Hepatocyte (in vitro differentiated cells): ENCODE measurements around the gene TEX13C. TPM values are rescaled to one million over a fixed set of nuclear protein-coding genes. Genes with fewer than 3 reads are reported as not detected.

Experiments
- DNase-seq: peaks from one replicate; pipeline ENCODE4 v3.0.0-alpha.2; 2016; ENCODE audit warnings: low spot score
- H2AFZ ChIP-seq: fragments of 200-600 bp; sonication (generic); 2 replicates; pipeline ENCODE4 v1.6.0; 2016; ENCODE audit warnings: antibody characterized with exemption, mild to moderate bottlenecking
- H3K27ac ChIP-seq: fragments of 200-600 bp; sonication (generic); 2 replicates; pipeline ENCODE4 v1.5.1; 2016; ENCODE audit warnings: mild to moderate bottlenecking
- H3K27me3 ChIP-seq: fragments of 200-600 bp; sonication (generic); 2 replicates; pipeline ENCODE4 v1.6.1; 2016
- H3K36me3 ChIP-seq: fragments of 200-600 bp; sonication (generic); replicated peaks from 2 replicates; pipeline ENCODE4 v1.5.1; 2016; ENCODE audit warnings: low read depth; ENCODE audit not compliant: insufficient read depth
- H3K4me1 ChIP-seq: fragments of 200-600 bp; sonication (generic); 2 replicates; pipeline ENCODE4 v1.5.1; 2016; ENCODE audit warnings: mild to moderate bottlenecking, moderate library complexity; ENCODE audit not compliant: insufficient read depth
- H3K4me2 ChIP-seq: fragments of 200-600 bp; sonication (generic); 2 replicates; pipeline ENCODE4 v1.6.0; 2016
- H3K4me3 ChIP-seq: fragments of 200-600 bp; sonication (generic); 2 replicates; pipeline ENCODE4 v1.5.1; 2016; ENCODE audit warnings: mild to moderate bottlenecking
- H3K79me2 ChIP-seq: fragments of 200-600 bp; sonication (generic); 2 replicates; pipeline ENCODE4 v1.6.0; 2017; ENCODE audit warnings: mild to moderate bottlenecking
- H3K9me2 ChIP-seq: fragments of 200-600 bp; sonication (generic); replicated peaks from 2 replicates; pipeline ENCODE4 v1.6.0; 2017; ENCODE audit warnings: mild to moderate bottlenecking; ENCODE audit not compliant: insufficient read depth
- H3K9me3 ChIP-seq: fragments of 200-600 bp; sonication (generic); 2 replicates; pipeline ENCODE4 v1.5.1; 2016; ENCODE audit warnings: low read depth, mild to moderate bottlenecking
- H4K20me1 ChIP-seq: fragments of 200-600 bp; sonication (generic); 2 replicates; pipeline ENCODE4 v1.6.0; 2016; ENCODE audit warnings: mild to moderate bottlenecking; ENCODE audit not compliant: insufficient read depth, poor library complexity, severe bottlenecking
- EZH2 ChIP-seq: fragments of 200-600 bp; sonication (generic); IDR thresholded peaks from 2 replicates; pipeline ENCODE4 v1.6.1; 2016; ENCODE audit warnings: antibody characterized with exemption, mild to moderate bottlenecking, borderline replicate concordance
- EZH2phosphoT487 ChIP-seq: fragments of 200-600 bp; sonication (generic); IDR thresholded peaks from one replicate; pipeline ENCODE4 v1.6.1; 2018; ENCODE audit warnings: antibody characterized with exemption, mild to moderate bottlenecking, low read depth, moderate library complexity; ENCODE audit not compliant: unreplicated experiment, severe bottlenecking
- WGBS: methylation state at CpG from one replicate; pipeline ENCODE4 v1.1.6; 2016; ENCODE audit warnings: low lambda C conversion rate; ENCODE audit errors: missing lambda C conversion rate; 5-methylcytosine and 5-hydroxymethylcytosine counted together
- polyA plus RNA-seq: library from polyadenylated mRNA; unstranded; fragments of >200 nt; fragmentation: Nextera tagmentation; extraction: Ambion mirVana; gene quantifications from 2 replicates; pipeline ENCODE4 v1.2.1, GENCODE V29; 2016
- total RNA-seq: library from RNA; depleted of rRNA; stranded (reverse); fragments of >200 nt; gene quantifications from 2 replicates; pipeline ENCODE4 v1.2.3, GENCODE V29; 2014
- TF ChIP-seq, protein P1 (sequence below): fragments of 200-600 bp; sonication (generic); IDR thresholded peaks from 2 replicates; pipeline ENCODE4 v1.5.1; 2016; ENCODE audit warnings: antibody characterized with exemption, mild to moderate bottlenecking; ENCODE audit not compliant: poor library complexity

Gene TEX13C
- total and polyA plus RNA-seq, 2 experiments from 2014 or later: not detected

DNA sequence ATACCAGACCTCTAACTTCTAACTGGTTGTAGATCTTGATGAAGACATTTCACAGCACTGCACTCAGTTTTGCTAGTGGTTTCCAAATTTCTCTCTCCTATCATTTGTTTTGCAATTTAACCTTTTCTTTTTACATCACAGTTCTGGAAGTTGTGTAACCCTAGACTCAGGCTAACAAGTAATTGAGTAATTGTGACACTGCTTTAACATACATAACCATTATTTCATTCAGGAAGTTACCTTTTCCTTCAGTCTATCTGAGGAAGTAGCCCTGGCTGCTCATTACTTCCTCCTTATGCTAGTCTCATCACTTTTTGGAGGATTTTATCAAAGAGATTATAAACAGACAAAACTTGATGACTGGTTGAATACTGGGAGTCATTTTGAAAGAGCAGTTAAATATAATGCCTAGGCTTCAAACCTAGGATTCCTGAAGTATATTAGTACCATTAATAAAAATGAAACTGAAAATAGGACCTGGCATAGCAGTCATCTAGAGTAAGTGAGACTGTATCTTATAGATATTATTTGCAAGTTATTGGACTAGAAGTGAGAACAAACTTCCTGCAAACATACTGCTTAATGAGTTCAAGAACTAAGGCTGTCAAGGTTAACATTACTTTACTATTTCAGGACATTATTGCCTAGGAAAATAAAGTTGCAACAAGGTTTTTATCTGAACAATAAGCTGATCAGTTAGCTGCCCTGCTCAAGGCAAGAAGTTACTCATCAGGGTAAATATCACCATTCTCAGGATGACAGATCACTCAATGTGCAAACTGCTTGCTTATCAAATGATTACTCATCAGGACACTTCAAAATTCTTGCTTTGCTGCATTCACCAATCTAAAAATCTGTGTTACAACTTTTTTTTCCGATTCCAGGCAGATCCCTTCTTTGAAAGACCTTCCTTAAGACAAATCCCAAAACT is 25.6 kb upstream of the TEX13C start:
- TF ChIP-seq, protein P1, sequence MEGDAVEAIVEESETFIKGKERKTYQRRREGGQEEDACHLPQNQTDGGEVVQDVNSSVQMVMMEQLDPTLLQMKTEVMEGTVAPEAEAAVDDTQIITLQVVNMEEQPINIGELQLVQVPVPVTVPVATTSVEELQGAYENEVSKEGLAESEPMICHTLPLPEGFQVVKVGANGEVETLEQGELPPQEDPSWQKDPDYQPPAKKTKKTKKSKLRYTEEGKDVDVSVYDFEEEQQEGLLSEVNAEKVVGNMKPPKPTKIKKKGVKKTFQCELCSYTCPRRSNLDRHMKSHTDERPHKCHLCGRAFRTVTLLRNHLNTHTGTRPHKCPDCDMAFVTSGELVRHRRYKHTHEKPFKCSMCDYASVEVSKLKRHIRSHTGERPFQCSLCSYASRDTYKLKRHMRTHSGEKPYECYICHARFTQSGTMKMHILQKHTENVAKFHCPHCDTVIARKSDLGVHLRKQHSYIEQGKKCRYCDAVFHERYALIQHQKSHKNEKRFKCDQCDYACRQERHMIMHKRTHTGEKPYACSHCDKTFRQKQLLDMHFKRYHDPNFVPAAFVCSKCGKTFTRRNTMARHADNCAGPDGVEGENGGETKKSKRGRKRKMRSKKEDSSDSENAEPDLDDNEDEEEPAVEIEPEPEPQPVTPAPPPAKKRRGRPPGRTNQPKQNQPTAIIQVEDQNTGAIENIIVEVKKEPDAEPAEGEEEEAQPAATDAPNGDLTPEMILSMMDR: no peak
- Histone ChIP-seq H2AFZ (no peak overlapping the region), H3K27ac (no peak overlapping the region), H3K9me2 (no peaks in the 10 kb centered on the region), H3K27me3 (no peaks in the 10 kb centered on the region), H3K36me3 (no peaks in the 10 kb centered on the region), H3K79me2 (no peaks in the 10 kb centered on the region), H3K9me3 (no peaks in the 10 kb centered on the region), H3K4me1 (peaks cover 5% of the 10 kb centered on the region), H3K4me2 (no peak overlapping the region), H4K20me1 (no peaks in the 10 kb centered on the region), H3K4me3 (no peak overlapping the region)
- DNase-seq: no peak
- WGBS: 33% methylated on average over 1 of the region's 1 CpG

DNA sequence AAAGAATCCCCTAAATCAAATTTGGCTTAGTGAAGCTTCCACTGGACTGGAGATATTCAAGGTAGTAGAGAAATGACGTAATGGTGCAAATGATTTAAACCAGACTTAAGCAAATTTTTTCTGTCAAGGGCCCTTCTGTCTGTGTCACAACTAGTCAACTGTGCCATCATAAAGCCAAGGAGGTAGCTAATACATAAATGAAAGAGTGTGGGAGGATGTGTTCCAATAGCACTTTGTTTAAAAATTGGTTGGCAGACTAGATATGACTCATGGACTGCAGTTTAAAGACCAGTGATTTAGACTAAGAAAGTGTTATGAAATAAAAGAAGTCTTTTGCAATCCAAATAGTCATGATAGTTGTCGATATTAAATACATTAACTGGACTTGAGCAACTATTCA is 24.3 kb upstream of the TEX13C start:
- Histone ChIP-seq H3K9me2 (no peaks in the 10 kb centered on the region), H4K20me1 (no peaks in the 10 kb centered on the region), H3K4me2 (no peak overlapping the region), H3K27ac (no peak overlapping the region), H3K36me3 (no peaks in the 10 kb centered on the region), H3K4me1 (no peaks in the 10 kb centered on the region), H3K4me3 (no peak overlapping the region), H2AFZ (no peak overlapping the region), H3K79me2 (no peaks in the 10 kb centered on the region), H3K27me3 (no peaks in the 10 kb centered on the region), H3K9me3 (no peaks in the 10 kb centered on the region)
- 89% methylated on average over 2 of the region's 2 CpGs for WGBS
- no peak for DNase-seq
- TF ChIP-seq EZH2: no peak
- TF ChIP-seq, protein P1: no peak
- no peak for TF ChIP-seq EZH2phosphoT487

DNA sequence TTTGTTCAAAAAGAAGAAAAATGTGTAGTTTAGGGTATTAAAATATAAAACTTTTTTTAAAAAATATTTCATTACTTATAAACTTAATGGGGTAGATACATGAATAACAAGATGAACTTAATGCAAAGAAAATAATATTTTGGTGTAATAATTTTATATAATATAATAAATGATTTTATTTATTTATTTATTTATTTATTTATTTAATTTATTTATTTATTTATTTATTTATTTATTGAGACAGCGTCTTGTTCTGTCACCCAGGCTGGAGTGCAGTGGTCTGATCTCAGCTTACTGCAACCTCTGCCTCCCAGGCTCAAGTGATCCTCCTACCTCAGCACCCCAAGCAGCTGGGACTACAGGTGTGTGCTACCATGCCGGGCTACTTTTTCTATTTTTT is 20.8 kb upstream of the TEX13C start:
- H3K4me2 ChIP-seq: no peak overlapping the region
- H3K27me3 ChIP-seq: no peaks in the 10 kb centered on the region
- H3K36me3 ChIP-seq: no peaks in the 10 kb centered on the region
- no peak overlapping the region for H3K27ac ChIP-seq
- no peak for TF ChIP-seq EZH2
- no peak for TF ChIP-seq EZH2phosphoT487
- TF ChIP-seq, protein P1: no peak
- H4K20me1 ChIP-seq: no peaks in the 10 kb centered on the region
- H3K9me2 ChIP-seq: no peaks in the 10 kb centered on the region
- H2AFZ ChIP-seq: no peak overlapping the region
- DNase-seq: no peak
- WGBS: 69% methylated on average over 2 of the region's 2 CpGs
- H3K4me1 ChIP-seq: no peaks in the 10 kb centered on the region
- no peak overlapping the region for H3K4me3 ChIP-seq
- no peaks in the 10 kb centered on the region for H3K9me3 ChIP-seq
- no peaks in the 10 kb centered on the region for H3K79me2 ChIP-seq
